Uterus (tissue), 2 donors: ENCODE measurements around the gene ST3GAL6.

Experiments
- CTCF ChIP-seq, 4 experiments: fragments of 200-600 bp in 2 of 4; fragments of 450-650 bp in 2 of 4; sonication (generic) in 2 of 4; IDR thresholded peaks; one replicate each; pipeline ENCODE4 v1.5.1; 2016 to 2019; ENCODE audit warnings: antibody characterized with exemption in 4 of 4, mild to moderate bottlenecking in 2 of 4, moderate library complexity in 1 of 4
- POLR2A ChIP-seq, 2 donors: fragments of 450-650 bp; IDR thresholded peaks; one replicate each; pipeline ENCODE4 v1.6.1; 2016; ENCODE audit warnings: antibody characterized with exemption in 2 of 2, mild to moderate bottlenecking in 1 of 2, moderate library complexity in 1 of 2

GRCh38 chr3:98713984-98714383, 49.2 kb upstream of the ST3GAL6 start:
- TF ChIP-seq CTCF (IDR thresholded peaks at IDR 0.05): no peak
- TF ChIP-seq POLR2A (IDR thresholded peaks at IDR 0.05): no peak
